ENCODE data around the gene MAGOH. TPM values are rescaled to one million over a fixed set of nuclear protein-coding genes. Genes with fewer than 3 reads are reported as not detected.
"Not testable (repeated sequence)": the region's sequence is repeated elsewhere in the genome, so short reads cannot be mapped to it uniquely, and the experiment has no call there.

The MAGOH gene
- total RNA-seq, 1 donor from 2014 or later, result 27.2 TPM

DNA sequence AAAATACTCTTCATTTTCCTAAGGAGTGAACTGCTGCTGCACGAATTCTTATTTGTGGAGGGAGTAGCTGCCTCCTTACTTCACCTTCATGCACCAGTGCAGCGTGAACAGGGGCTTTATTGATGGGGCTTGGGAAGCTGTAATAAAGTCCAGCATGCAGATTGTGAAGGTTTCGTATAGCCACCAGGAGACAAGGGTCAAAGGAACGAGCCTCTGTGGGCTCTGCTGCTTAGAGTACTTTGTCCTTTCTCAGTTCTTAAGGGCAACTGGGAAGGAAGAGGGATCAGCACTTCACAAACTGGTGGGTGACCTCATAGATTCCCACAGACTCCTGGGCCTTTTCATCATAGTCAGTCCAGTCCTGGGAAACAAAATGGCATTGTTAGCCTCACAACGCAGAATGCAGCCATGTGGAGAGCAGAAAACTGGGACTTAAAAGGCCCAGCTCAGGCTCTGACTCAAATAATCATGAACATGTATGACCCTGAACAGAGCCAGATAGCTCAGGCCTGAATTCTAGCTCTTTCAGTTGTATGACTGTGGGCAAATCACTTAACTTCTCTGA lies 23.9 kb downstream of the MAGOH start:
- Mint-ChIP-seq H3K4me1 (ENCODE audit: low read depth) (peaks cover 7% of the 10 kb centered on the region), H3K4me3 (ENCODE audit: unreplicated experiment) (no peak overlapping the region), H3K27ac (ENCODE audit: unreplicated experiment) (no peak overlapping the region), H3K9me3 (ENCODE audit: low read depth) (no peaks in the 10 kb centered on the region), H3K36me3 (ENCODE audit: low read depth) (peaks cover 19% of the 10 kb centered on the region), H3K27me3 (ENCODE audit: low read depth) (no peaks in the 10 kb centered on the region)
- no peak for DNase-seq (ENCODE audit: low spot score)
- TF ChIP-seq, protein P1, sequence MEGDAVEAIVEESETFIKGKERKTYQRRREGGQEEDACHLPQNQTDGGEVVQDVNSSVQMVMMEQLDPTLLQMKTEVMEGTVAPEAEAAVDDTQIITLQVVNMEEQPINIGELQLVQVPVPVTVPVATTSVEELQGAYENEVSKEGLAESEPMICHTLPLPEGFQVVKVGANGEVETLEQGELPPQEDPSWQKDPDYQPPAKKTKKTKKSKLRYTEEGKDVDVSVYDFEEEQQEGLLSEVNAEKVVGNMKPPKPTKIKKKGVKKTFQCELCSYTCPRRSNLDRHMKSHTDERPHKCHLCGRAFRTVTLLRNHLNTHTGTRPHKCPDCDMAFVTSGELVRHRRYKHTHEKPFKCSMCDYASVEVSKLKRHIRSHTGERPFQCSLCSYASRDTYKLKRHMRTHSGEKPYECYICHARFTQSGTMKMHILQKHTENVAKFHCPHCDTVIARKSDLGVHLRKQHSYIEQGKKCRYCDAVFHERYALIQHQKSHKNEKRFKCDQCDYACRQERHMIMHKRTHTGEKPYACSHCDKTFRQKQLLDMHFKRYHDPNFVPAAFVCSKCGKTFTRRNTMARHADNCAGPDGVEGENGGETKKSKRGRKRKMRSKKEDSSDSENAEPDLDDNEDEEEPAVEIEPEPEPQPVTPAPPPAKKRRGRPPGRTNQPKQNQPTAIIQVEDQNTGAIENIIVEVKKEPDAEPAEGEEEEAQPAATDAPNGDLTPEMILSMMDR (IDR thresholded peaks at IDR 0.05), result no peak

DNA sequence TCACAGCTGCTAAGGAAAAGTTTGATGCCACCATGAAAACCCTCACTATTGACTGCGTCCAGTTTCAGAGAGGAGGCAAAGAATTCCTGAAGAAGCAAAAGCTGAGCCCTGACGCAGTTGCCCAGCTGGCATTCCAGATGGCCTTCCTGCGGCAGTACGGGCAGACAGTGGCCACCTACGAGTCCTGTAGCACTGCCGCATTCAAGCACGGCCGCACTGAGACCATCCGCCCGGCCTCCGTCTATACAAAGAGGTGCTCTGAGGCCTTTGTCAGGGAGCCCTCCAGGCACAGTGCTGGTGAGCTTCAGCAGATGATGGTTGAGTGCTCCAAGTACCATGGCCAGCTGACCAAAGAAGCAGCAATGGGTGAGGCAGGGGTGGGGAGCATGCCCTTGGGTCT lies 27.4 kb downstream of the MAGOH start:
- peaks cover 29% of the 10 kb centered on the region for H3K36me3 Mint-ChIP-seq (ENCODE audit: low read depth)
- no peak overlapping the region for H3K4me3 Mint-ChIP-seq (ENCODE audit: unreplicated experiment)
- TF ChIP-seq, protein P1 (IDR thresholded peaks at IDR 0.05), result no peak
- DNase-seq (ENCODE audit: low spot score), result no peak
- no peak overlapping the region for H3K27ac Mint-ChIP-seq (ENCODE audit: unreplicated experiment)
- H3K4me1 Mint-ChIP-seq (ENCODE audit: low read depth), result no peaks in the 10 kb centered on the region
- no peaks in the 10 kb centered on the region for H3K27me3 Mint-ChIP-seq (ENCODE audit: low read depth)
- no peaks in the 10 kb centered on the region for H3K9me3 Mint-ChIP-seq (ENCODE audit: low read depth)

DNA sequence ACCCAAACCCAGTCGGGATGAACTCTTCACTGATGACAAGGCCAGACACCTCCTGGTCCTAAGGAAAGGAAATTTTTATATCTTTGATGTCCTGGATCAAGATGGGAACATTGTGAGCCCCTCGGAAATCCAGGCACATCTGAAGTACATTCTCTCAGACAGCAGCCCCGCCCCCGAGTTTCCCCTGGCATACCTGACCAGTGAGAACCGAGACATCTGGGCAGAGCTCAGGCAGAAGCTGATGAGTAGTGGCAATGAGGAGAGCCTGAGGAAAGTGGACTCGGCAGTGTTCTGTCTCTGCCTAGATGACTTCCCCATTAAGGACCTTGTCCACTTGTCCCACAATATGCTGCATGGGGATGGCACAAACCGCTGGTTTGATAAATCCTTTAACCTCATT lies 28.0 kb downstream of the MAGOH start:
- H3K27ac Mint-ChIP-seq (ENCODE audit: unreplicated experiment), result no peak overlapping the region
- no peaks in the 10 kb centered on the region for H3K9me3 Mint-ChIP-seq (ENCODE audit: low read depth)
- DNase-seq (ENCODE audit: low spot score), result no peak
- H3K4me1 Mint-ChIP-seq (ENCODE audit: low read depth), result no peaks in the 10 kb centered on the region
- no peaks in the 10 kb centered on the region for H3K27me3 Mint-ChIP-seq (ENCODE audit: low read depth)
- no peak overlapping the region for H3K4me3 Mint-ChIP-seq (ENCODE audit: unreplicated experiment)
- TF ChIP-seq, protein P1 (IDR thresholded peaks at IDR 0.05), result no peak
- H3K36me3 Mint-ChIP-seq (ENCODE audit: low read depth), result peaks cover 29% of the 10 kb centered on the region

DNA sequence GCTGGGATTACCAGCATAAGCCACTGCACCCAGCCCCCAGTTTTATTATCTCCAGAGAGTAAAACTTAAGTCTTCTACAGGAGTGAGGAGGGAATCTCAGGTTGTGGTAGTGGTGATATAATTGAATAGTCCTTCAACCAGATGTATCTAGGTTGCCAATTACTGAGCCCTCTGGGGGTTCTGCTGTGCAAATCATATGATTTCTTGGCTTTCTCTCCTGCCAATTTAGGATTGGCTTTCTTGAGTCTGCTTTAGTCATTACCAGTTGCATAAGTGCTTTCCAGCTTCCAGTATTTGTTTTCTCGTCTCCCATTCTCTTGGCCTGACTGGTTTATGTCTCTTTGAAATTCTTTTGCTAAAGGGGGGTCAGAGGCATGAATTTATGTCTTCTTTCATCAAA lies 30.6 kb downstream of the MAGOH start:
- DNase-seq (ENCODE audit: low spot score), result no peak
- TF ChIP-seq, protein P1 (IDR thresholded peaks at IDR 0.05), result no peak
- Mint-ChIP-seq H3K36me3 (ENCODE audit: low read depth) (peaks cover 45% of the 10 kb centered on the region), H3K4me3 (ENCODE audit: unreplicated experiment) (no peak overlapping the region), H3K9me3 (ENCODE audit: low read depth) (no peaks in the 10 kb centered on the region), H3K27ac (ENCODE audit: unreplicated experiment) (no peak overlapping the region), H3K27me3 (ENCODE audit: low read depth) (no peaks in the 10 kb centered on the region), H3K4me1 (ENCODE audit: low read depth) (no peaks in the 10 kb centered on the region)

DNA sequence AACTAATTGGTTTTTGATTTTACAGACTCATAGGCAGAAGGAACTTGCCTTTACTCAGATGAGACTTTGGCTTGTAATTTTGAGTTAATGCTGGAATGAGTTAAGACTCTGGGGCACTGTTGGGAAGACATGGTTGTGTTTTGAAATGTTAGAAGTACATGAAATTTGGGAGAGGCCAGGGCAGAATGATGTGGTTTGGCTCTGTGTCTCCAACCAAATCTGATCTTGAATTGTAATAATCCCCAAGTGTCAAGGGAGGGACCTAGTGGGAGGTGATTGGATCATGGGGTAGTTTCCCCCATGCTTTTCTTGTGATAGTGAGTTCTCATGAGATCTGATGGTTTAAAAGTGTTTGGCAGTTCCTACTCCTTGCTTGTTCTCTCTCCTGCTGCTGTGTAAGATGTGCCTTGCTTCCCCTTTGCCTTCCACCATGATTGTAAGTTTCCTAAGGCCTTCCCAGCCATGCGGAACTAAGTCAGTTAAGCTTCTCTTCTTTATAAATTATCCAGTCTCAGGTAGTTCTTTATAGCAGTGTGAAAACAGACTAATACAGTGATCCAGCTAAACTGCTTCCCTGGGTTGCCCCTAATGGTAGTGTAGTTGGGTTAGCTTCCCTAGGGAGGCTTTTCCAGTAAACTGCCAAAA lies 31.5 kb downstream of the MAGOH start:
- peaks cover 46% of the 10 kb centered on the region for H3K36me3 Mint-ChIP-seq (ENCODE audit: low read depth)
- H3K9me3 Mint-ChIP-seq (ENCODE audit: low read depth), result no peaks in the 10 kb centered on the region
- TF ChIP-seq, protein P1 (IDR thresholded peaks at IDR 0.05), result no peak
- H3K27me3 Mint-ChIP-seq (ENCODE audit: low read depth), result no peaks in the 10 kb centered on the region
- no peak overlapping the region for H3K27ac Mint-ChIP-seq (ENCODE audit: unreplicated experiment)
- H3K4me1 Mint-ChIP-seq (ENCODE audit: low read depth), result no peaks in the 10 kb centered on the region
- DNase-seq (ENCODE audit: low spot score), result no peak
- H3K4me3 Mint-ChIP-seq (ENCODE audit: unreplicated experiment), result no peak overlapping the region

DNA sequence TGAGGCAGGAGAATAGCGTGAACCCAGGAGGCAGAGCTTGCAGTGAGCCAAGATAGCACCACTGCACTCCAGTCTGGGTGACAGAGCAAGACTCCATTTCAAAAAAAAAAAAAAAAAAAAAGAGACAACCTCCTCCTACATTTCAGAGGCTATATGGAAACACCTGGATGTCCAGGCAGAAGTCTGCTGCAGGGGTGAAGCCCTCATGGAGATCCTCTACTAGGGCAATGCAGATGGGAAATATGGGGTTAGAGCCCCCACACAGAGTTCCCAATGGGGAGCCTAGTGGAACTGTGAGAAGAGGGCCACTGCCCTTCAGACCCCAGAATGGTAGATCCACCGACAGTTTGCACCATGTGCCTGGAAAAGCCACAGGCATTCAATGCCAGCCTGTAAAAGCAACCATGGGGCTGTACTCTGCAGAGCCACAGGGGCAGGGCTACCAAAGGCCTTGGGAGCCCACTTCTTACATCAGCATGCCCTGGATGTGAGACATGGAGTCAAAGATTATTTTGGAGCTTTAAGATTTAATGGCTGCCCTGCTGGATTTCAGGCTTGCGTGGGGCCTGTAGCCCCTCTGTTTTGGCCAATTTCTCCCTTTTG lies 32.1 kb downstream of the MAGOH start:
- H3K27me3 Mint-ChIP-seq (ENCODE audit: low read depth); H3K4me1 Mint-ChIP-seq (ENCODE audit: low read depth); DNase-seq (ENCODE audit: low spot score); H3K9me3 Mint-ChIP-seq (ENCODE audit: low read depth); H3K27ac Mint-ChIP-seq (ENCODE audit: unreplicated experiment); H3K4me3 Mint-ChIP-seq (ENCODE audit: unreplicated experiment): not testable (repeated sequence)
- peaks cover 44% of the 10 kb centered on the region for H3K36me3 Mint-ChIP-seq (ENCODE audit: low read depth)

DNA sequence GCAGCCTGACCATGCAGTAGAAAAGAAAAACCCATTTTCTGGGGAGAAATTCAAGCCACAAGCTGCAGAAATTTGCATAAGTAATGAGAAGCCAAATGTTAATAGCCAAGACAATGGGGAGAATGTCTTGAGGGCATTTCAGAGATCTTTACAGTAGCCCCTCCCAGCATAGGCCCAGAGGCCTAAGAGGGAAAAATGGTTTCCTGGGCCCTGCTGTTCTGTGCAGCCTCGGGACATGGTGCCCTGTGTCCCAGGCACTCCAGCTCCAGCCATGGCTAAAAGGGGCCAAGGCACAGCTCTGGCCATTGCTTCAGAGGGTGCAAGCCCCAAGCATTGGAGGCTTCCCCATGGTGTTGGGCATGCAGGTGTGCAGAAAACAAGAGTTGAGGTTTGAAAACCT lies 32.8 kb downstream of the MAGOH start:
- H3K27ac Mint-ChIP-seq (ENCODE audit: unreplicated experiment); H3K4me3 Mint-ChIP-seq (ENCODE audit: unreplicated experiment); H3K4me1 Mint-ChIP-seq (ENCODE audit: low read depth); H3K9me3 Mint-ChIP-seq (ENCODE audit: low read depth); H3K27me3 Mint-ChIP-seq (ENCODE audit: low read depth); DNase-seq (ENCODE audit: low spot score): not testable (repeated sequence)
- H3K36me3 Mint-ChIP-seq (ENCODE audit: low read depth), result peaks cover 44% of the 10 kb centered on the region
